ENCODE results near the gene LRTM1.

LRTM1 gene

DNA sequence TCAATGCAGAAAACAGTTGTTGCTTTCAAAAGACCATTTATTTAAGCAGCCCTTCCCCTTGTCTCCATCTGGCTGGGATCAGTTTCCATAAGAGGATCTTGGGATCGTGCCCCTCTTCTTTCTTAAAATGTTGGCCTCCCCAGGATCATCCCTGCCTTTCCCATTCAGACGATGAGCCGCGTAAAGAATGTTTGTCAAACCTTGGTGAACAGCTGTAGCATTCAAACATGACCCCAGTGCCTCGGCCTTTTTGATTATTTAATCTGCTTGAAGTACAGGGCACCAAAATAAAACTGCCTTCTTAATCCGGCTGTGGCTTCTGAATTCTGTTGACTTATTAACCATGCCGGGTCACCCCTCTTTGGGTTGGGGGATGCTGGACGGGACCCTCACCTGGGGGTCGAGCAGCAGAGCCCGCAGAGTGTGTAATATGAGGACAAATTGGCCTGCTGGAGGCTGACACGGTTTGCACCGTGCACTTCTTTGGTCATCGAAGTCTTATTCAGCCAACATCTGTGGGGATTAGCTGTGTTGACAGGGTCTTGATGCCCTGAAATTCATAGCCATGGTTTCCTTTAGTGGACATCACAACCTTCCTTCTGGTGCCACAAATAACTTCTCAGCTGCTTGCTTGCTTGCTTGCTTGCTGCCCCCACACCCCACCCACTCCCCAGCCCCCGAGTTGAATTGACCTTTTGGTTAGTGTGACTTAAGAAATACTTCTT, at the start of gene LRTM1:
Gene LRTM1, minus strand, starts transcription at position 14 of the 725 bp plus-strand sequence. CDS start 148 bp downstream, outside the sequence.
- no peak for DNase-seq (ENCODE audit: low read depth in 3 of 3)

DNA sequence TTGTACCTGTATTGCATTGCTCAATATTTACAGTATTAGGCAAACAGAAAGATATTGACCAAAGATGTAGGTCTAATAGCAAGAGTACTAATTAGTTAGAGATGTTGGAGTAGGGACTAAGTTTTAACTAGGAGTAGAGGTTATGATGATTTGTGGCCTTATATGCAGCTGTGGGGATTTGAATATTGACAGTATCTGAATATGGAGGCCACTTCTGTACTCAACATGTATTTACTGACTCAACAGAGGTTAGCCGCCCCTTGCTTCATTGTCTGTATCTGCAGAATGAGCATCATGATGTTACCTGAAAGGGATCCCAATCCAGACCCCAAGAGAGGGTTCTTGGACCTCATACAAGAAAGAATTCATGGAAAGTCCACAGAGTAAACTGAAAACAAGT, 49.6 kb upstream of the LRTM1 start:
- no peak for DNase-seq (ENCODE audit: low read depth in 3 of 3)

- DNase-seq (ENCODE audit: low read depth in 3 of 3), result no peak
Observed at GRCh38 chr3:54970895-54971294, 43.0 kb upstream of the LRTM1 start.

DNA sequence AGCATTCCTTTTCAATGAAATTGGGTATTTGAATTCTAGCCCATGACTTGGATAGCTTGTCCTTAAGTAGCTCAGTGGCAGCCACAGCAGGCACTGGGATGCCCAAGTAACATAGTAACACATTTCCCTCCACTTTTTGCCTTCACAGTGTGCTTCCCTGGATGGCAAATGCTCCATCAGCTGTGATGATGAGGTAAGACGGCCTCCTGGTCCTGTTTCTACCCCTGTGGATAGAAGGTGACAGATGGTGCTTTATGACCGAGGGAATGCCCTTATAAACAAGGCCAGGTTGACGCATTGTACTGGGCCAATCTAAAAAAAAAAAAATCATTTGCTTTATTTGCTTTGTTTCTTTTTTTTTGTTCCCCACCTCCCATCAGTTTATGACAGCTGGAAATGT, 41.8 kb upstream of the LRTM1 start:
- no peak for DNase-seq (ENCODE audit: low read depth in 3 of 3)

- no peak for DNase-seq (ENCODE audit: low read depth in 3 of 3)
Observed at GRCh38 chr3:54968546-54969172, 40.8 kb upstream of the LRTM1 start.

GRCh38 chr3:54967731-54968161, 39.9 kb upstream of the LRTM1 start:
- no peak for DNase-seq (ENCODE audit: low read depth in 3 of 3)

DNA sequence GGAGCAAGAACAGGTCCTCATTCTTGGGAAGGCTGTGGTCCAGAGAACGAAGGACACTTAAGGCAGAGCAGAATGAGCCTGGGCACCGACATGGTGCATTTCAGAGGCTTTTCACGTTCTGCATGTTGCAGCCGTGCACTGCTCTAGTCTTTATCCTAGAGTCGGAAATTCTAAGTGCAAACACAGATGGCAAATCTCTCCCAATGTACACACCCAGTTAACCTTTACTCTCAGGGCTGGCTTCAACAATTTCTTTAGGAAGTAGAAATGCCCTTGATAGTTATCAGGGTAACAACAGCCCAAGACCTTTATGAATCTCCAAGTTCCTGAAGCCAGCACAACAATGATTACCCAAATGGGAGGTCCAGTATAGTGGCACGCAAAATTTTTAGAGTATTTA, 39.1 kb upstream of the LRTM1 start:
- DNase-seq (ENCODE audit: low read depth in 3 of 3), result no peak

DNA sequence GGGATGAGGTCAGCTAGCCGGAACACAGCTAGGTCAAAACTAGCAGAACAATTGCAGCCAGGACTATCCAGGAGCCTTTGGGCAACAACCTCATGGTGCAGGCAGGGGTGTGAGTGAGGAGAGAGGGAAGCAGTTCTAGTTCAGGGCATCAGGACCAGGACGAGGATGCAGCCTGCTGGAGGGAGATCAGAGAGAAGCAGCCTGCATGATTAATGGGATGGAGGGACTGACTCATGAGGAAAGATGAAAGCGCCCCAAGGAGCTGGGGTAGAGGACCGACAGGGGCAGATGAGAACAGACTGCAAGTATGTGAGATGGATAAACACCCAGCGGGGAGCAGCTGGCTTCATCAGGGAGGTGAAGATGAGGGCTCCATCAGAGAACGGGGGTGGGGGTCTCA, 37.9 kb upstream of the LRTM1 start:
- no peak for DNase-seq (ENCODE audit: low read depth in 3 of 3)

DNA sequence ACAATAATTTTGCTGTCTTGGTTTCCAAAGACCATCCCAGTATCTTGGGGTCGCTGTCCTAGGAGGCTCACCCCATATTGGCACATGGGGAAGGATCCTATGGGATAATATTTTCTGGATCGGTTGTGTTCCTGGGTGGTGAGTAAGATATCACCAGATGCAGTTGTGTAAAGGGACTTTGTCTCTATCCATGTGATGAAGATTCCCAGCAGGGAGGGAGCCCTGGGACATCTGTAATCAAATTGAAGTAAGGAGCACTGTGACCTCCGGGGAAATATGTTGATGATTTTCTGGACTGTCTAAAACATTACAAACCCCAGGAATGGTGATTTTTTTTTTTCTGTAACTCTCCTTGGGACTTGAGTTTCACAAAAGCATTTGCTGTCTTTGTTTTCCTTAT, 36.2 kb upstream of the LRTM1 start:
- DNase-seq (ENCODE audit: low read depth in 3 of 3), result no peak

DNA sequence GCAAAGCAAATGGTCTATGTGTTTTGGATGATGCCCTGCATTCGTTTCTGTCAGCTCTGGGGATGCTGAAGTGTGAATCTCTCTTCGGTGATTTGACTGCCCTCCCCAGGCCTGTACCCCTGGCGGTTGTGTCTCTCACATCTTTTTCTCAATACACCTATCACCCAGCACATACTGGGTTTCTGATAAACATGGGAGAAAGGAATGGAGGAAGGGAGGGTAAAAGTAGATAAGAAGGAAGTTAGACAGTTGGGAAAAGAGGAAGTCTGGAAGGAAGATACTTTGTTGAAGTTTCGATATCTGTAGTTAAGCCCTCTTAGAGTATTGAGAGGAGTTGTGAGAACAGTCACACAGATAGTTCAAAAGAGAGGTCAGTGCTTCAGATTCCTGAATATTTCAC, 35.8 kb upstream of the LRTM1 start:
- DNase-seq (ENCODE audit: low read depth in 3 of 3), result no peak

DNA sequence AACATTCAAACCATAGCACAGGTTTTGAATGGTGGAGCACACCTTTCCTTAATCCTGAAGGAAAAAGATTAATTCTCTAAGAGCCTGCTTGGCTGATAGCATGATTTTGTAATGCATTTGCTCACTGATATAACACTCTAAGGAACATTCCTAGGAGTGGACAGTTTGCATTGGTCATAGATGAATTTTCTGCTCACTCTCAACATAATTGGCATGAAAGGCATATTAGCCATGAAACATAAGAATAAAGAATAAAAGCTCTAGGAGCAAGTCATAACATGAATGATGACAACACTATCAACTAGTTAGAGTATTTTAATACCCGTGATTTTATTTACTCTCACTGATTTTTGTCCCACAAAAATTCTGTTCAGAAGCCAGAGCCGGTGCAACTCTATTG, 34.3 kb upstream of the LRTM1 start:
- DNase-seq (ENCODE audit: low read depth in 3 of 3), result no peak

- no peak for DNase-seq (ENCODE audit: low read depth in 3 of 3)
Observed at GRCh38 chr3:54960701-54961100, 32.8 kb upstream of the LRTM1 start.

DNA sequence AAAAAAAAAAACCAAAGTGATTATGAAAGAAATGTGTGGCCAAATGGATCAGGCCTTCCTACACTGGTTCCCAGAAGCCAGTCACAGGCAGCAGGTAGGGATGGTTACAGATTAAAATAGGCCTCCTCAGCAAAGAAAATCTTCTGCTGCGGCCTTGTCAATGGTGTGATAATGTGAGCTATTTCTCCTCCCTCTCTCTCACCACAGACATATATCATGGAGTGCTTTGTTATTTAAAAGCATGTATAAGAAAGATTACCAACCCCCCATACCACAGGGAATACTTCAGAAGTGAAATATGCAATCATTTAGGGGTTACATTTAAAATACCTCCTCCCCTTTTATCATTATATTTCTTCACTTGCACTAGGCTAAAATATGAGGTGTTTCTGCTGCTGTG, 32.2 kb upstream of the LRTM1 start:
- DNase-seq (ENCODE audit: low read depth in 3 of 3), result no peak

DNA sequence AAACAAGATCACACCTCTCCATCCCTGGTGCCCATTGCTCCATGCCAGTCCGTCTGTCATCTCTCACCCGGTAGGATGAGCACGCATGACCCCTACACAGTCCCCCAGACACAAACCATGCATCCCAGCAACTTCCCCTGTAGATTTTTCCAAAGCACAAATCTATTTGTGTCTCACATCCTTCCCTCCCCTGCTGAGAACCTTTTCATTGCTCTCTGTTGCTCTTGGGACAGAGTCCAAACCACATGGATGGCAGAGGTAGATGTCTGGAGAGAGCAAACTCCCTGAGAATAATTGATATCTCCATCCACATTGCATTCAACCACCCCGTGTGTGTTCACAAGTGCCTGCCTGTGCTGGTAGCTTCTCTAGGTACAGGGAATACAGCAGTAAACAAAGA, 29.9 kb upstream of the LRTM1 start:
- DNase-seq (ENCODE audit: low read depth in 3 of 3), result no peak

GRCh38 chr3:54955941-54956340, 28.1 kb upstream of the LRTM1 start:
- no peak for DNase-seq (ENCODE audit: low read depth in 3 of 3)

GRCh38 chr3:54955496-54955895, 27.6 kb upstream of the LRTM1 start:
- DNase-seq (ENCODE audit: low read depth in 3 of 3), result no peak

DNA sequence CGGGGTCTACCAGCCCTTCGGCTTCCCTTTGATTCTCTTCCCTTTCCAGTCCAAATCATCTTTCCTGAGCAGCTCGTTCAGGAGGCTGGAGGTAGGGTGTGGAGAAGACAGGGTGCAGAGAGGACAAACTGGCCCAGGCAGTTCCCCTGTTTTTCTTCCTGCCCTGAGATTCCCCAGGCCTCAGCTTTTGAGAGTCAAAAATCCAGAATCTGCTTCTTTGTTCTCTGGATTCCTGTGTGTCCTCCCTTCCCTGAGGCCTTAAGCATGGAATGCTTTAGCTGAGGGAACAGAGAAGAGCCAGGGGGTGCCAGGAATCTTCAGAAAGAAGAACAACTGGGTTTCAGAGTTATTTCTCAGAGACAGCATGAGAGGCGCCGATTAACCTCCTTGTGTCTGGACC, 26.7 kb upstream of the LRTM1 start:
- DNase-seq (ENCODE audit: low read depth in 3 of 3), result no peak

- DNase-seq (ENCODE audit: low read depth in 3 of 3), result no peak
Observed at GRCh38 chr3:54954022-54954421, 26.2 kb upstream of the LRTM1 start.

- DNase-seq (ENCODE audit: low read depth in 3 of 3), result no peak
Observed at GRCh38 chr3:54951405-54951804, 23.5 kb upstream of the LRTM1 start.

GRCh38 chr3:54950391-54951003, 22.6 kb upstream of the LRTM1 start:
- no peak for DNase-seq (ENCODE audit: low read depth in 3 of 3)

DNA sequence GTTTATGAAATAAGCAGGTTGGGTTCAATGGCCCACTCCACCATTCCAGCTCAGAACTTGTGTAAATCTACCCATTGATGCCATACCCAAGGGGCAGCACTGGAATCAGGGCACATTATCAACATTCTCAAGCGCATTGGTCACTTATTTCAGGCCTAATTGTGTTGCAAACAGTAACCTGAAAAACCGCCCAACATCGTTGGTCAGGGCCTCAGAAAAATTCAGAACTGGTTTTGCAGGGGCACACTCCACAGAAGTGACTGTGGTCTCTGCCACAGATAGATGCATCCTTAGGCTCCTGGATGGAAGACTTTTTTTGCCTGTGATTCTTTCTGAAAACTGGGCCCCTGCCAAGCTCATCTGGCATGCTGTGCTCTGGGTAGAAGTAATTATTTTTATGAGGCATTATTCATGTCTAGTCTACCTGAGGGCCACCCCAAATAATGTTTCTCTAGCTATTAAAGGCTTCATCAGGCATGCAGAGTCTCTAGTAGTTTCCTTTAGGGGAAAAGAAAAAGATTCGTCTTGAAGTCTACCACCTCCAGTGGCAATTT, 21.7 kb upstream of the LRTM1 start:
- no peak for DNase-seq (ENCODE audit: low read depth in 3 of 3)

GRCh38 chr3:54941690-54942362, 14.0 kb upstream of the LRTM1 start:
- no peak for DNase-seq (ENCODE audit: low read depth in 3 of 3)
